Dedifferentiated amniotic fluid mesenchymal stem cell (primary cell): ENCODE measurements around the gene MED31.
"Not testable (repeated sequence)": the region's sequence is repeated elsewhere in the genome, so short reads cannot be mapped to it uniquely, and the experiment has no call there.

ENCODE experiments used
- DNase-seq: peaks from one replicate; pipeline ENCODE4 v3.0.0-alpha.2; 2016; ENCODE audit errors: extremely low spot score

Gene MED31

DNA sequence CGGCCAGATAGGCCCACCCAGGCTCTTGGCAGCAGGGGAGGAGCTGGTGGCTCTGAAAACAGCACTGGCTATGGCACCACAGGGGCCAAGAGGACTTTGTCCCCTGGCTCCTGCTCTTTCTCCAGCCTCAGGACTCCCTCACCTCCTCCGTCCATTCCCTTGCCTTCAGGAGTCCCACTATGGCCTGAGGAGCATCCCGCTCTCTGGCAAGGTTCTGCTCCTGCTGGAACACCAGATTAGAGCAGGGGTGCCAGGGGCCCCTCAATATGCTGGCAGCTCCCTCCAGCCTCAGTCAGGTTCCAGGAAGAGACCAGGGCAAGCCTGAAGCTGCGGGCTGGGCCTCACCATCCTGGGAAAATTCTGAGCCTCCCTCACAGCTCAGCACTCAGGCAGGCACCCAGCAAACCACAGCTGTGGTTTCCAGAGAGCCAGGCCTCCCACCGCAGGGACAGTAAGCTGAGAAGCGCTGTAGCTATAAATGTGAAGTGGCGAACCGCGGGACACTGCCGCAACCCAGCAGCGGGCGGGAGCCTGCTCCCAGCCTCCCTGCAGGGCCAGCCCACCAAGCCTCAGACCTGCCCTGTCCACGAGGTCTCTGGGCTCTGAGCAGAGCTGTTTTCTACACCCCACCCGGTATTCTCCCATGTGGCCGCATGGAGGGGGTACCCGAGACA is 25.9 kb upstream of the MED31 start:
- DNase-seq, result no peak

DNA sequence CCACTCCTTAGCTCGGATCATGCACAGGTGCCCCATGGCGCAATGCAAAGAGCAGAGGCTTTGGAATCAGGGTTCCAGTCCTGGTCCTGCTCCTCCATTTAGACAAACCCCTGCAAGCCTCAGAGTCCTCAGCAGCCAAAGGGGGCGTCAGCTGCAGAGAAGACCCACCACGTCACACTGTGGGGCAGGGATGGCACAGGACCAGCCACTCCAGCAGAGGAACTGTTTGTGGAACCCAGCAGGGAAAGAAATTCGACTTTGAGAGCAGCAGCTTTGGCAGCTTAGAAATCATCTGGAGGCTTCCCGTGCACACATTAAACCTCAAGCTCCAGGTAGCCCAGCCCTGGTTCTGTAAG is 25.4 kb upstream of the MED31 start:
- no peak for DNase-seq

DNA sequence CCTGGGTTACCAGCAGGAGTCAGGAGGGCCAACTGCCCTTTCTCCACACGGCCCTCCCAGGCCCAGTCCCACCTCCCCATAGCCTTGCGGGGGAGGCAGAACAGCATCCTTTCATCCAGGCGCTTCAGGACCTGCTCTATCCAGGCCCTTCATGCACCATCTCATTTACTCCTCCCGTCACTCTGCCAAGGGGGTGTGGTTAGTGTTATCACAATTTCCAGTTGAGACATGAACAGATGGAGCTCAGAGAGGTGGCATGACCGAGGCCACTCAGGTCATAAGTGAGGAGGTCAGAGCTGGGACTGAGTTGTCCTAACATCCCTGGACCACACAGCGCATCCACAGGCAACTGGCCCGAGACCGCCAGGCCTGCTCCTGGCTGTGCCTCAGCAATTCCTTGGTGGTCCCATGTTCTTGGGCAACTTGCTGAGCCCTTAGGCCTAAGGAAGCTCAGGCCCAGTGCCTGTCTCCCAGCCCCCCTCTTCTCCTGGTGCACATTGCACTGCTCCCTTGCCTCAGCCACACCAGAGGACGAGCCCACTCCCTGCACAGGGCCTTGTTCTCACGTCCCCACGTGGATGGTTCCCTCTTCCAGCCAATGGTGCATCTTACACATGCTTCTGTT is 23.9 kb upstream of the MED31 start:
- no peak for DNase-seq

DNA sequence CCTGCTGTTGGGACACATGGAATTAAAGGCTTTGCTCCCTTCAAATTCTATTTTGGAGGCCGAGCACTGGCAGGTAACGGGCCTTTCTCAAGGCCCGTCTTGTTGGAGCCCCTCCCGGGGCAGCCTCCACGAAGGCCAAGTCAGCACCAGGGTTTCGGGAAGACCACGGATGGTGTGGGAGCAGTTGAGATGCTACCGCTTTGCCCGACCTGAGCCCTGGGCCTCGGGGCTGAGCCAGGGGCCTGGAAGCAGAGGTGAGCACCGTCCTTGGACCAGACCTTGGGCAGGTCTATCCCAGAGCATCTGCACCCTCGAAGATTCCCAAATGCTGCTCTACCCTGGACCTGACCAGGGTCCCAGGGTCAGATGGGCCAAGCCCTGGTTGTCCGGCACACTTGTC is 23.2 kb upstream of the MED31 start:
- DNase-seq, result no peak

DNA sequence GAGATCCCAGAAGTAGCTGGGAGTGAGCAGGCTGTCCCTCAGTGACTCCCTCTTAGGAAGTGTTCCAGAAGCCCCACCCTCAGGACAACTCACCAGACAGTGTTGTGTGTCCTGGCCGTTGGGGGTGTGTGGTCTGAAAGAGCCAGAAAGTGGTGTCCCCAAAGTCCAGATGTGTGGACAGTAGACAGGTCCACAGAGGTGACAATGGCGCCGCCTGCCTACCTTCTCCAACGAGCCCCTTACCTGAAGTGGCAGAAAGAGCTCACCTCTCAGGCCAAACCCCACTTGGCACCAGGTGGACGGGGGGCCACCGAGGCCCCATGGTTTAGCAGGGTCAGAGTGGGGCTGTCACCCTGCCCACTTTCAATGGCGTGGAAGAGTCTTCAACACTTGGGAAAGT is 20.0 kb upstream of the MED31 start:
- no peak for DNase-seq

DNA sequence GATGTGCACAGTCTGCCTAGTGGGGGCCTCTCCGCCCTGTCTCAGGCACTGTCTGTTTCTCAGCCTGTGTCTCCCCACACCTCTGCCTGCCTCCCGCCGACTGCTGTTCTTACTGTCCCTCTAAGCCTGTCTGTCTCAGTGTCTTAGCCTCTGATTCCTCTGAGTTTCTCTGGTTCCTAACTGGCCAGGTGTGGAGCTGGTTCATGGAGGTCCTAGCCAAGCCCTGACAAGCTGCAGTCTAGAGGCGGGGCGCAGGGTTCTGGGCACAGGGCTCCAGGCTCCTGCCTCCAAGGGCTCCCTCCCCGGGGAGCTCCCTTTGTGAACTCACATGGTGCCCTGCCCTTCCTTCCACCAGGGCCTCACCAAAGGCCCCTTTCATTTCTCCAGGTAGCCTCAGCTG is 19.6 kb upstream of the MED31 start:
- DNase-seq, result no peak

DNA sequence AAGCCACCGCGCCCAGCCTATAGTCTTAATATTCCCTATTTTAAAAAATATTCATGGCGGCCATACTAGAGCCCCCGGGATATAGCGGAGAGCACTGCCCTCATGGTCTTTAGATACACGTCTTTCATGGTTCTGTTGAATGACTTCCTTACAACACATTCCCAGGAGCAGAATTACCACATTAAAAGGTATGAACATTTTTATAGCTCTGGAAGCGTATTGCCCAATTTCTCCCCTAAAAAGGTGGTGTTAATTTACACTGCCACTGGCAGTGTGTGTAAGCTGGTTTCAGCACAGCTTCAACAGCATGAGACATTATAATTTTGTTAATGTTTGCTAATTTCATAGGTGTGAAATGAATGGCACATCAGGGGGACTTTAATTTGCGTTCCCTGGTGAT is 19.2 kb upstream of the MED31 start:
- no peak for DNase-seq

GRCh38 chr17:6669479-6670212 is 18.2 kb upstream of the MED31 start:
- DNase-seq, result no peak

GRCh38 chr17:6668727-6669425 is 17.5 kb upstream of the MED31 start:
- no peak for DNase-seq

DNA sequence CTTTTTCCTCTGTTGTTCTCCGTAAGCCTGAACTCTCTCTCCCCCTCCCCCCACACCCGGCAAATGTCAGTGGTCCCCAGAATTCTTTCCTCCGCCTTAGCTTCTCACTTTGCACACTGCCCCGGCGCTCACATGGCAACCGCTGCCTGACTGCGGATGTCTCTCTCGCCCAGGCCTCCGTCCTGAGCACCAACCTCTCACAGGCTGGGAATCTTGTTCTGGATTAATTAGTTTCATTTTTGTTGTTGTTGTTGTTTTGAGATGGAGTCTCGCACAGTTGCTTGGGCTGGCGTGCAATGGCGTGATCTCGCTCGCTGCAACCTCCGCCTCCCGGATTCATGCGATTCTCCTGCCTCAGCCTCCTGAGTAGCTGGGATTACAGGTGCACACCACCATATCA is 16.8 kb upstream of the MED31 start:
- no peak for DNase-seq

- no peak for DNase-seq
Observed at GRCh38 chr17:6667516-6667915, 16.1 kb upstream of the MED31 start.

- no peak for DNase-seq
Observed at GRCh38 chr17:6666557-6666956, 15.2 kb upstream of the MED31 start.

- peak; percentile 77 for DNase-seq
Observed at GRCh38 chr17:6666077-6666521, 14.7 kb upstream of the MED31 start.

- not testable (repeated sequence) for DNase-seq
Observed at GRCh38 chr17:6663200-6663599, 11.8 kb upstream of the MED31 start.

DNA sequence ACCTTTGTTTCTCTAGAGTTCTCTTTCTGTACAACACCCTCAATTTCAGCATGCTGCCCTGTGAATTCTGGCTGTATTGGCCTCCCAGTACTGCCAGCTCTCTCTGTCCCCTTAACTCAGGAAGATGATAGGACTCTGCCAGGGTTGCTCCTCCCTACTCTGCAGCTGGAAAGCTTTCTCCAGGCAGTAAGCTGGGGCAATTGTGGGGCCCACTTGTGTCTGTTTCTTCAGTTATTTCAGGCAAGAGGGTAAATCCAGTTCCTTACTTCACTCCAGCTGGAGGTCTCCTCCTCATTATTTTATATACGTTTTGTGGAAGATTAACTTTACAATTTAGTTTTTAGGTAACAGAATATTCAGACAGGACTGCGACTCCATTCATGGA is 10.1 kb upstream of the MED31 start:
- no peak for DNase-seq

DNA sequence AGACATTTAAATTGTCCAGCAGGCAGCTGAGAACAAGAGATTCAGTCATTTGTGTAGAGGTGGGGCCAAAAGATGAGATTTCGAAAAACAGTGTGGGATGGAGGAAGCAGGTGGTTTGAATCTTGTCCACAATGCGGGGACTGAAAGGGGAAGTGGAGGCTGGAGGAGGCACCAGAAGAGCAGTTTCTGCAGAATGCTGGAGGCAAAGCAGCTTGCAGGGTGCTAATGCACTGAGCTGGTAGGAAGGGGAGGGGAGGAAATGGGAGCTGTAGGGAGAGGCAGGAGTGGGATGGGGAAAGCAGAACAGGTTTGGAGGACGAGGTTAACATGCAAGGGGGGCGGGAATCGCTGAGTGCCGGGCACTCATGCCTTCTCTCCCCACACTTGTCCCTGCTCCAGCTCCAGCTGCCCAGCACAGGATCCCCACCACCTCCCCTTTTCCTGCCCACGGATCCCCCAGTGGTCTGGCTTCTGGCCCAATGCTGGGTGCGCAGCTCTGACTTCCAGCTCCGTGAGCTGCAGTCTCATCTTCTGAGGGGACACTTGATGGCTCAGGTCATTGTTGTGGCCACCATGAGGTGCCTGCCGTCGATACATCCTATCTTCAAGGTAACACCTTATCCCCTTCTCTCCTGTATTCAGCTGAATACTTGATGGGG is 9.5 kb upstream of the MED31 start:
- no peak for DNase-seq

DNA sequence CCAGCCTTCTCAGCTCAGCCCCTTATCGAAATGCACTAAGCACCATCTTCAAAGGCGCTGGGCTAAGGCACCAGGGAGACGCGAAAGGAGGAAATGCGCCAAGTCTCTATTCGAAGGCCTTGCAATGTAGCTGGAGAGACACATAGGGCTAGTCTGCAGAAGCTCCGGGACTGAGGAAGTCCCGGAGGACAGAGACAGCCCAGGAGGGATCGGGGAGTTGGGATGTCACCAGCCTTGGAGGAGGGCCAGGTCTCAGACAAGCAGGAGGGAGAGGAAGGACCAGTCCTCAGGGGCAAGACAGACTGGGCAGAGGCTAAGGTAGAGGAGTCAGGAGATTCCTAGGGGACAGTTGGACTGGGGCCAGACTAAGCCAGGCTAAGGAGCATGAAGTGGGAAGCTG is 8.7 kb upstream of the MED31 start:
- DNase-seq, result no peak

- not testable (repeated sequence) for DNase-seq
Observed at GRCh38 chr17:6658411-6658810, 7.0 kb upstream of the MED31 start.

GRCh38 chr17:6657633-6658287 is 6.4 kb upstream of the MED31 start:
- no peak for DNase-seq

GRCh38 chr17:6656797-6657632 is 5.6 kb upstream of the MED31 start:
- DNase-seq, result not testable (repeated sequence)
